ENCODE results near the gene EPHB2. TPM values are rescaled to one million over a fixed set of nuclear protein-coding genes. Genes with fewer than 3 reads are reported as not detected.
A peak's percentile ranks its signal among the peaks of the same experiment; 100 is the strongest.
"Not testable (repeated sequence)": the region's sequence is repeated elsewhere in the genome, so short reads cannot be mapped to it uniquely, and the experiment has no call there.

EPHB2 gene
- total RNA-seq, 1 experiment from 2014 or later: 1.4 TPM

DNA sequence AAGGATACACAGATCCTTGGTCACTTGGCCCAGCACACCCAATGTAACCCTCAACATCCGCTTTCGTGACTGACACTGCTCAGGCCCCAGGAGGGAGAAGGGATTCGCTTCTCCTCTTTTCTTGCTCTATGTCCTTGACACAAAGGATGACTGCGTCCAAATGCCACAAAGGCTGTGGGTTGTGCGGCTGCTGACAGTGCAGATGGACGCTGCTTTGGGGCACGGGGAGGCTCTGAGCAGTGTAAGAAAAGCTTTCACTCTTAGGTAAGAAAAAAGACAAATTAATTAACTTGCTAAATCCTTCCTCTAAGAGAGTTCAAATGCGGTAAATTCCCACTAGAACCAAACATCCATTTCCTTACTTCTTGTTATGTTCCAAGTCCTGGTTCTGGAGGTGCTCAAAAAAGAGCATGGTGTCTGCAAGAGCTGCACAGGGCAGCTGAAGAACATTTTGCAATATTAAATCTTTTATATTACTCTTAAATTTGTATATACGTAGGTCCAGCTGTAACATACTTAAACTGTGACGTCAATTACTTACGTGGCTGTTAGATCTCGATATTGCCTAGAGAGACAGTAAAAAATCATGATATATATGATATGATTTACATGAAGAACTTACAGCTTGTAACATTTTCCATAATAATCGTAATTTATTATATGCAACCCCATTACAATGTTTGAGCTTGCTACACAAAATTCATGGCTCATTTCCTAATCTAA, 19.4 kb upstream of the EPHB2 start:
- no peak for DNase-seq (ENCODE audit: low read depth)

DNA sequence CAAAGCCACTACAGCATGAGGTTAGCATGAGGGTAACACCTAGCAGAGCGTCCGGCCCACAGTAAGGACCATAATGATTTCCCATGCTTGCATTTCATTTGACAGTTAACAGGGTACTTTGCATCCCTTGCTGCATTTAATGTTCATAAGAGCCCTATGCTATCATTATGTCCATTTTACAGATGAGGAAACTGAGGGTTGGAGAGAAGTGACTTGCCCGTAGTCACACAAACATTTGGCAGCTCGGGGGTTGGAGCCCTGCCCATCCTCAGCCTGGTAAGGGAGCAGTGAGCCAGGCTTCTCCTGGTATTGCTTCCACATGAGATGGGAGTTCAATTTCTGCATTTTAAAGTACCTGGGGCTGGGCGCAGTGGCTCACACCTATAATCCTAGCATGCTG, 16.5 kb upstream of the EPHB2 start:
- DNase-seq (ENCODE audit: low read depth): no peak

DNA sequence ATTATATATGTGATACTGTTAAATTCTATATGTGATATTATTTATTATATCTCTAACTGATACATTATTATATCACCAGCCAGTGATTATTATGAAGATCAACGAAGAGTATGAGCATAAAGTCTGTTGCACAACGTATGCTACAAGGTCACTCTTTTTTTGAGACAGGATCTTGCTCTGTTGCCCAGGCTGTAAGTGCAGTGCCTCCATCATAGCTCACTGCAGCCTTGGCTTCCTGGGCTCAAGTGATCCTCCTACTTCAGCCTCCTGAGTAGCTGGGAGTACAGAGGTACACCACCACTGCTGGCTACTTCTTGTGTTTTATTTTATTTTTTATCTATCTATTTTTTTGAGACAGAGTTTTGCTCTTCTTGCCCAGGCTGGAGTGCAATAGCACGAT, 14.0 kb upstream of the EPHB2 start:
- DNase-seq (ENCODE audit: low read depth): no peak

DNA sequence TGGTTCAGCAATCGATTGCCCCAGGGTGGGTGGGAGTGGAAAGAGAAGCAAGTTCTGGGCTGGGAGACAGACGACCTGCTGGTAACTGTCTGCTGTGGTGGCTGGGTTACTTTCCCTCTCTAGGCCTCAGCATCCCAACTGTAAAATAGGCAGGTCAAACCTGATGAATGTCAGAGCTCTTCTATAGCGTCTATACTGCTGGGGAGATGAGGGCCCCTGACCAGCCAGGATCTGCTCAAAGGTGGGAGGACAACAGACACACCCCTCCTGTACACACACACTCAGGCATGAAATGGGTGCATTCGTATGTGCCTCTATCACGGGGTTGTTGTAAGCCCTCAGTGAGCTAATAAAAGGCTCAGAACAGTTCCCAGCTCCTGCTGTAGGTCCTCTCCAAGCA, 12.7 kb upstream of the EPHB2 start:
- DNase-seq (ENCODE audit: low read depth): no peak

DNA sequence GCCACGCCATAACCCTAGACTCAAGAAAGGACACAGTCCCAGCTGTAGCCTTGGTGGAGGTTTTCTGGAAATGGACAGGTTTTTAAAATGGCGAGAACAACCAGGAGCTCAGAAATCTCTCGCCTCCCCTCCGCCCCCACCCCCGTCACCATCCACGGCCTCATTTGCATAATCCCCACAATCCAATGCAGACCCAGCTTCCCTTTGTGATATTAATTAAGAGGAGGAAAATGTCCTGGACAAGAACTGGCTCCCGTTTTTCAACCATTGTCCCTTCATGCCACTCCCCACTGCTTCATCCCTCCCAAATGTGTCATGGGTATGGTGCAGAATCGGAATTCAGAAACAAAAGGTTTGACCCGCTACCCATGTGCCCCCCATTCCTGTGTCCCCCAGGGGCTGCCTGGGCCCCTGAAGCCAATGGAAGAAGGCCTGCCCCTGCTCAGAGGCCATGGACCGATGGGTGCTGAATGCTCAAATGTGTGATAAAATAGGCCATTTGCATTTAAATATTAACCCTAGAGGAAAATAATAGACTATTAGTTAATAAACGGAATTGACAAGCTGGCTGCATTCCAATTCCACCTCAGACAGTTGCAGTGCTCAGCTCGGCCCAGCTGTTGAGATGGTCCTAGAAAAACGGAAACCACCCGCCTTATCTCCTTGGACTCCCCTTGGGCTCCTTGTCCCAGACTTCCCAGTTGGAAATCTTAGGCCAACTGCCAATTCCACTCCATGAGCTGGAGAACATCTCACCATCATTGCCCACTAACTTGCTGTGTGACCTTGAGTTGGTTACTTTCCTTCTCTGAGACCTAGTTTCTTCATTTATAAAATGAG, 10.7 kb upstream of the EPHB2 start:
- no peak for DNase-seq (ENCODE audit: low read depth)

DNA sequence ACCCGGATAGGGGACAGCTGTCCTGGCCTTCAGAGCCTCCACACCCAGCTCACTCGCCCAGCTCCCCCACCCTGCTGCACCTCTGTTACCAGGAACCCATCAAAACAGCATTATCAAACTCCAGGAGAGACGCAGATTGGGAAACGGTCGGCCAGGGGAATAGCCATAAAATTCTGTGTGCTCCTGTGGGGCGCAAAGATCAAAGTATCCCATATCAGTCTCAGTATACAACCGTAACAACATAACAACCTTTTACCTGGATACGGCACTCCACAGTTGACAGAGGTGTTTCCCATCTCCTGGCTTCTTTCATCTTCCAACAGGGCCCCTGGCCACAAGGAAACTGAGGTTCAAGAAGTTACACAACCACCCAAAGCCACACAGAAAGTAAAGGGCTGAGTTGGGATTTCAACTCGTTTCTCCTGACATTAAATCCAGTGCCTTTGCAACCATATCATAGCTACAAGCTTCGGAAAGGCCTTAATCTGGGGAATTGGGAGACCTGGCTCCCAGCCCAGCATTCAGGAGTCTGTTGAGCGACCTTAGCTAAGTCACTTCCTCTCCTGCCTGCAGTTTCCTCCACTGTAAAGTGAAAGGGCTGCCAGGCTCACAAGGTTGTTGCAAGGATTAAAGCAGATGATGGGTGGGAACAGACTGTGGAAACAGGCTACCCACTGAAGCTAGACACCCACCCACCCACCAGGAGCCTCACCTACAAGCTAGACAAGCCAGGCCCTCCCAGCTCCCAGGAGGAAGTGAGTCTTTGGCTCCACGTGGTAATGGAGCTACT, 8.1 kb upstream of the EPHB2 start:
- no peak for DNase-seq (ENCODE audit: low read depth)

DNA sequence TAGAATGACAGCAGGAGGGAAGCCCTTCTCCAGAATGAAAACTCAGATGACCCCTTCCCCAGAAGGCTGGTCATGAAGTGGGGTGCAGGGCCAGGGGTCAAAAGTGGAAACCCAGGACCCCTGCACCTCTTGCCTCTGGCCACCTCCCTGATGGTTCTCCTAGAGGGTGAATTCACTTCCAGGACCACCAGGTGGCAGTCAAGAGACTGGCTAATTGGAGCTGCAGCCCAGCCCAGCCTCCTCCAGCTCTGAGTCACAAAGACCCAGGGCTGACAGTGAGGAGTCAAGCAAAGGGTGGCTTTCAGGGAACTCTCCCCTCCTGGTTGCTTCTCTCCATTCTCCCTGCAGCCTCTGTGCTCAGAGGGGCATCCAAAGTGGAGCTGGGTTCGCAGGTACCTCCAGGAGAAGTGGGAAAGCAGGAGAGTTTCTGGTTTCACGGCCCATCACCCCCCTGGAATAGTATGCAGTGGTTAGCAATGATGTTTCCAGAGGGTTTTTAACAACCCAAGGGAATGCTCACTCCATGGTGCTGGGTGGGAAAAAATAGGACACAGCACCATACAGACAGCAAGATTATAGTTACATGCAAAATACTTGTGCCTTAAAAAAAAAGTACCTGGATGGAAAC, 6.1 kb upstream of the EPHB2 start:
- peak; percentile 78 for DNase-seq (ENCODE audit: low read depth)

DNA sequence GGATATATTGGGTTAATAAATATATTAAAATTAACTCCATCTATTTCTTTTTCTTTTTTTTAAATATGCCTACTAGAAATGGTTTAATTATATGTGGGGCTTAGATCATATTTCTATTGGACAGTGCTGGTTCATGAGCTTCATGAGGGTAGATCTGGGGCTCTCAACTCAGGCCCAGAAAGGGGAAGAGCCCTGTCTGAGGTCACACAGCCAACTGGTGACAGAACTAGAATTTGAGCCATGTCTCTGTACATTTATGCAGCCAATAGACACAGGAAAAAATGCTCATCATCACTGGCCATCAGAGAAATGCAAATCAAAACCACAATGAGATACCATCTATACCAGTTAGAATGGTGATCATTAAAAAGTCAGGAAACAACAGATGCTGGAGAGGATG, 5.1 kb upstream of the EPHB2 start:
- no peak for DNase-seq (ENCODE audit: low read depth)

DNA sequence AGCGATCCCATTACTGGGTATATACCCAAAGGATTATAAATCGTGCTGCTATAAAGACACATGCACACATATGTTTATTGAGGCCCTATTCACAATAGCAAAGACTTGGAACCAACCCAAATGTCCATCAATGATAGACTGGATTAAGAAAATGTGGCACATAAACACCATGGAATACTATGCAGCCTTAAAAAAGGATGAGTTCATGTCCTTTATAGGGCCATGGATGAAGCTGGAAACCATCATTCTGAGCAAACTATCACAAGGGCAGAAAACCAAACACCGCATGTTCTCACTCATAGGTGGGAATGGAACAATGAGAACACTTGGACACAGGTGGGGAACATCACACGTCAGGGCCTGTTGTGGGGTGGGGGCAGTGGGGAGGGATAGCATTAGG, 4.5 kb upstream of the EPHB2 start:
- DNase-seq (ENCODE audit: low read depth): not testable (repeated sequence)

DNA sequence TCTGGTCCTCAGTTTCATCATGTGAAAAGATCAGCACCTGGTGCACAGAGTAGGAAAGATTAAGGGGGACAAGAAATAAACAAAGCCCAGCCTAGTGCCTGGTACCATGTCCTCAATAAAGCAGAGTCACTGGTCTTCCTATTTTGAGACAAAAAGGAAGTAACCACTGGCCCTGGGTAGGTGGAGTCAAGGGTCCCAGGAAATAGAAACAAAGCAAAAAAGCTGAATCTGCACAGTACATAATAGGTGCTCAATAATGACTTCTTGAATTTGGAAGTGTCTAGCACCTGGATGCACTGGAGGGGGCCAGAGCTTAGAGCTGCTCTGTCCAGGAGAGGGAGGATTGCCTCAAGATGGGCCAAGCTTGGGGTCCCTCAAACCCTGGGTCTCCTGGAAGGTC, 1.9 kb upstream of the EPHB2 start:
- DNase-seq (ENCODE audit: low read depth): no peak

DNA sequence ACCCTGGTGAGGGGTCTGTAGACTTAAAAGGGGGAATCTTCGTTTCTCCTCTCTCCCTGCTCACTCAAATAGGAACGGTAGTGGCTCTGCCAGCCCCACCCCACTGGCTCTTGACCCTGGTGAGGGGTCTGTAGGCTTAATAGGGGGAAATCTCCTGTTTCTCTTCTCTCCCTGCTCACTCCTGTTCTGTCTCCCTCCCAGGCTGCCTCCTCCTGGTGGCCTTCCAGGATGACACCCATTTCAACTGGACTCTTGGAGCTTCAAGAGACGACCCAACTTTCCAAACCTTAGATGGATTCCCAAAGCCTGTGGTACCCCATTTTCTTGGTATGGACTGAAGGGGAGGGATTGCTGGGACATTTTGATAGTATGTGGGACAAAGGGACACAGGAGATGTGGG, 1.4 kb upstream of the EPHB2 start:
- no peak for DNase-seq (ENCODE audit: low read depth)

DNA sequence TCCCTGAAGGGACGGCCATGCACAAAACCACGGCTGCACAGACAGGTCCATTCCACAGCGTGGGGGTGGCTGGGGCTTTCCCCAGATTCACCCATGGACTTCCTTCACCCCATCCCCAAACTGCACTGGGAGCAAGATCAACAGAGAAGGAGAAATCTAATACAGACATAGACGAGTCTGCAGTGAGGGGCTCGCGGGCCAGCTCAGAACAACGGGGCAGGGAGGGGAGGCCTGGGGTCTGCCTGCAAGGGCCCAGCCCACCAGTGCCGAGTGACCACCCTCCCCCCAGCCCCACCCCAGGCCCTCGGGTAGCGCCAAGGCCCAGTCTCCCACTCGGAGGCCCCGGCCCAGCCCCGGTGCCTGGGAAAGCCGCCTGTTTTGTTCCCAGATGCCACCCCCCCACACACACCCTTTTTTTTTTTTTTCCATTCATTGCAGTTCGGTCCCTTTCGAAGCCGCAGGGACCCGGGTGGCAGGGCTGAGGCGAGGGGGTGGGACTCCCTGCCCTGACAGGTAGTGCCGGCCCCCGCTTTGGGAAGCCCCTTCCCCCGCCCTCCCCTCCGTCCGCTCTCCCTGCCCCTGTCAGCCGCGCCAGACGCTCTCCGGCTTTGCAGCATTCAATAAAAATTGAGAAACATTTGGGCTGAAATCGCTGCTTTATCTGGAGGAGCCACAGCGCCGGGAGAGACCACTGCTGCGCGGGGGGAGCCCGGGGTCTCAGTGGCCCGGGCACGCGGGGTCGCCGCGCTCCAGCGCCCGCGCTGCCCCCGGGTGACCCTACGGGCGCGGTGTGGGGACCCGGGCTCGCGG, 543 bp upstream of the EPHB2 start:
- DNase-seq (ENCODE audit: low read depth): peak; percentile 52

DNA sequence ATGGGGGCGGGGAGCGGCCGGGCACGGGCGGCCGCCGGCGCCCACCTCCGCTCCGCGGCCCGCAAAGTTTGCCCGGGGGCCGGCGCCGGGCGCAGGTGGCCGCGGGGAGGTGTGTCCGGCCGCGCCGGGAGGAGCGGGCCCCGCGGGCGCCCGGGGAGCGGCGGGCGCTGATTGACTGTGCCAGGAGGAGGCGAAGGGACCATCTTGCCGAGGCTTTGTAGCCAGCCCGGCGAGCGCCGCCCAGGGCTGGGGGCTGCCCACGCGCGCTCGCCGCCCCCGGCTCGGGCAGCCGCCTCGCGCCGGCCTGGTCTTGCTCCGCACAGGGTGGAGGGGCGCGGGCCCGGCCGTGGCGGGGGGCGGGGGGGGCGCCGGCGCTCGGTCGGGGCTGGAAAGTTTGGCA, 432 bp downstream of the EPHB2 start:
- no peak for DNase-seq (ENCODE audit: low read depth)

DNA sequence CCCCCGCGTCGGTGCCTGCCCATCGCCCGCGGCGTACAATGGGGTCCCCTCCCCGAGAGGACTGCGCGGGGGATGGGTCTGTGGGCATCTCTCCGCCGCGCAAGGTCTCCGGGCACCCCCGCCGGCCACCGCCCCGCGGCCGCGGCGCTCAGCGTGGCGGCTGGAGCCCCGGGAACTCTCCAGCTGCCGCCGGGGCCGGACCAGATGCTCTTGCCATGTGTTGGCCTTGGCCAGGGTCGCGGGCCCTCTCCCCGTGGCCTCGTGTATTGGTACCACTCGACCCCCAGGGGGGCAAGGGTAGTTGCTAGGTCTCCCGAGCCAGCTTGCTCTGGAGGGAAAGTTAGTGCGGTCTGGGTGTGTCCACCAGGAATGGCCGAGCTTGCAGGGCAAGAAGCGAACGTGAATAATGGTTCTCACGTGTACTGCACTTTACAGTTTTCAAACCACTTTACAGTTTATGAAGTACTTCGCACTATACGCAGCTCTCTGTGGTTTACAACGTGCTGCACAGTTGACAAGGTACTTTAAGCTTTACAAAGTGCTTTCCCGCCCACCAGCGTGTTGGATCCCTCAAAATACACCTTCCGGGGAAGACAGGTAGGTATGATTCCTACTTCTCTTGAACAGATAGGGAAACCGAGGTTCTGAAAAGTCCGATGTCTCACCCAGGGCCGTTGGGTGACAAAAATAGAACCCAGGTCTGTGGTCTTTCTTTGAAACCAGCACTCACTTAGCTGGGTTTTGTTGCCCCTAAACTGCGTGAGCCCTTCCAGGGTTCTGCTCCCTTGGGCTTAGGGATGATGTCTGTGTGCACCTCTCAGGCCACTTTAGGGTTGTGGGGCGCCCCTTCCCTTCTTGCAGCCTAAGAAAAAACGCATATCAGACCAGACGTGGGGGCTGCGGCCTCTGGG, 1.2 kb downstream of the EPHB2 start:
- no peak for DNase-seq (ENCODE audit: low read depth)

DNA sequence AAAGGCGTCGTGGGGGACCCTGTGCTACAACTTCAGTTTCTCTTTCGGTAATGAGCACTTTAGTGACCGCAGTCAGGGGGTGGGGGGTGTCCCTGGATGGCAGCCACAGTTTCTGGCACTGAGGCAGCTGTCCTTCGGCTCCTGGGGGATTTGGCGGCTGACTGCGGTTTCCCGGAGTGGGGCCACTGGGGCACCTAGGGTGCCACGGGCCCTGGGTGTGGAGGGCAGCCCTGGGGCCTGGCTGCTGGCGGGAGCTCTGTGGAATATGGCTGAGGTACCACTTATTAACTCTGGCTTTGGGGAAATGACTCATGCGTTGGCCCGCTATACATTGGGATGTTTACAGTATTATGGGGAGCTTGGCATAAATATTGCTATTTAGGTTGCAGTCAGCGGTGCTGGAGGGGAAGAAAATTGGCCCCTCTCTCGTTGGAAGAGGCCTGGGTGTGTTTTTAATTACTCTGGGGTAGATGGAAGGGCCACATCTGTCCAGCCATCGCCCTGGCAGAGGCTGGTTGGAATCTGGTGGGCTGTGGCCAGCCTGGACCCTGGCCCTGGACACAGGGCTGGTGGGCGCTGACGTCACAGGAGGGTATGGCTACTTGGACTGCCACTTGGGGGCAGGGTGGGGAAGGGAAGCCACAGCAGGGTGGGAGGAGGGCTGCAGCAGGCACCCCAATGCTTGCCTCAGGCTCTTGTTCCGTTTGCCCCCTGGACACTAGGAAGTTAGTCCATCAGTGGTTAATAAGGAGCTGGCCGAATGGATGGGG, 2.0 kb downstream of the EPHB2 start:
- DNase-seq (ENCODE audit: low read depth): peak; percentile 72

DNA sequence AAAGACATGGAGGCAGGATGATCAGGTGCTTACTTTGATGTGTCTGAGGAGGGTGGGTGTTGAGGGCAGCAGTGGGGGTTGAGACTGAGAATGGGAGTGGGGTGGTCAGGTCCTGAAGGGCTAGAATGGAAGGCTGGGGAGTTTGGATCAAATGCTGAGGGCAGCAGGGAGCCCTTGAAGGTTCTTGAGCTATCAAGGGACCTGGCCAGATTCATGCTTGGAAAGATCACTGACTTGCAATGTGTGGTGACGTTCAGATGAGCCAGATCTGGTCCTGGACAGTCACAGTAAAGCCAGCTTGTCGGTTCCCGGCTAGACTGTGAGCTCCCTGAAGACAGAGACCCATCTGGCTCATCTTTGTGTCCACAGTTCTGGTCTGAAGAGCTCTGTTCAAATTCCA, 3.8 kb downstream of the EPHB2 start:
- DNase-seq (ENCODE audit: low read depth): no peak

DNA sequence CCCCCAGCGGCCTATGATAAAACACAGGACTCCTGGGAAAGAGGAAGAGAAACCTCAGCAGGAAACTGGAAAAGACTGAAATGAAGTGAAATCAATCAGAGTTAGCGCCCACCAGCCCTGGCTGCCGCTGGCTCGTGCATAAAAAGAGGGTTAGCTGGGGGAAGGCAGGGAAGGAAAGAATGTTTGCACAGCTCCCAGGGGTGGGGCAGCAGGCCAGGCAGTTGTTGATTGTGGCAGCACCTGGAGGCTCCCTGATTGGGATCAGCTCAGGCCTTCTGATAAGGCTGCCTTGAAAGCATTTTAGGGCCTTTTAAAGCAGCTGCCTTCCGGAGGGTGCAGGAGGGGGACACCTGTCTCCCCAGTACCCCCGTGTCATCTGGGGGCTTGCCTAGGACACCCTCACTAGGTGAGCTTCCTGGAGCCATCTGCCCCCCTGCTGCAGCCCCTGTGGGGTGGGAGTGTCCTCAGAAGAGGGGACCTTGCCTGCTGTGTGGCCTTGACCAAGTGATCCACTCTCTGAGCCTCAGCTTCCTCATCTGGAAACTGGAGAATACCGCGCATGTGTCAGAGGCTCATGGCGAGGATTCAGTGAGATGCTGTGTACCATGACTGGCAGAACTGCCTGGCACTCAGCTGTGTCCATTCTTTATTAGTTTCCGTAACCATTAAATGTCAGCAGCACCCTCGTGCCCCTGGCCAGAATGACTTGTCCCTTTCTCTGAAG, 6.6 kb downstream of the EPHB2 start:
- DNase-seq (ENCODE audit: low read depth): no peak

DNA sequence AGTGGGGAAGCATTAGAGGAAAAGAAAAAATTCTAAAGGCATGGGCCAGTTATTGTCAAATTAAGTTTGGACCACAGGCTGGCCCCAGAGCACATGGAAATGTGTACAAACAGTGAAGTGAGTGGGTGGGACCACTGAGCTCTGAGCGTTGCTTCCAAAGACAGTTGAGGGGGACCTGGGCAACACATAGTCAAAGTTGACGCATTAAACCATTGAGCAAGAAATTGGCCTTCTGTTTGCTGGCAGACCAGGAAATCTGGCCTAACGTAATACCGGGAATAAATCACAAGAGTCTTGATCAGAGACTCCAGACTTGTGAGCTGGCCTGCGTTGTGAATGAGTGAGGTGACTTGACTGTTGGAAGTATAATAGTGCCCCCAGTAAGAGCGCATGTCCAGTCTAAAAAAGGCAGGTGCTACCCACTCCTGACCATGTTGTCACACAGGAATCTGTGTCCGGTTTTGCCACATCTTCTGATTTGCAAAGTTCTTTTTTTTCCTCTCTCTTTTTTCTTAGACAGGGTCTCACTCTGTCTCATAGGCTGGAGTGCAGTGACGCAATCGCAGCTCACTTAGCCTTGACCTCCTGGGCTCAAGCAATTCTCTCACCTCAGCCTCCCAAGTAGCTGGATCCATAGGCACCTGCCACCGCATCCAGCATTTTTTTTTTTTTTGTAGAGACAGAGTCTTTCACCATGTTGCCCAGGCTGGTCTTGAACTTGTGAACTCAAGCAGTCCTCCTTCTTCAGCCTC, 10.7 kb downstream of the EPHB2 start:
- no peak for DNase-seq (ENCODE audit: low read depth)

All from RPMI7951 (cell line).